Smooth muscle cell (in vitro differentiated cells): ENCODE data around the gene GALM. TPM values are rescaled to one million over a fixed set of nuclear protein-coding genes. Genes with fewer than 3 reads are reported as not detected.

Experiments
- DNase-seq: peaks from one replicate; lab custom pipeline; 2025; ENCODE audit not compliant: unreplicated experiment; lab: John Stamatoyannopoulos, UW
- H2AFZ ChIP-seq: fragments of 200-600 bp; sonication (generic); 2 replicates; pipeline ENCODE4 v1.6.0; 2016; ENCODE audit warnings: antibody characterized with exemption, low read depth, mild to moderate bottlenecking
- H3F3A ChIP-seq: fragments of 200-600 bp; sonication (generic); 2 replicates; pipeline ENCODE4 v1.6.0; 2017; ENCODE audit warnings: antibody characterized with exemption, low read depth
- H3K27ac ChIP-seq: fragments of 200-600 bp; sonication (generic); 2 replicates; pipeline ENCODE4 v1.5.1; 2016; ENCODE audit warnings: low read depth, mild to moderate bottlenecking
- H3K27me3 ChIP-seq: fragments of 200-600 bp; sonication (generic); 2 replicates; pipeline ENCODE4 v1.6.1; 2016; ENCODE audit warnings: low read depth, mild to moderate bottlenecking
- H3K36me3 ChIP-seq: fragments of 200-600 bp; sonication (generic); 2 replicates; pipeline ENCODE4 v1.5.1; 2016; ENCODE audit warnings: low read depth
- H3K4me1 ChIP-seq: fragments of 200-600 bp; sonication (generic); 2 replicates; pipeline ENCODE4 v1.5.1; 2016; ENCODE audit warnings: low read depth
- H3K4me2 ChIP-seq: fragments of 200-600 bp; sonication (generic); 2 replicates; pipeline ENCODE4 v1.6.0; 2016; ENCODE audit warnings: mild to moderate bottlenecking
- H3K4me3 ChIP-seq: fragments of 200-600 bp; sonication (generic); 2 replicates; pipeline ENCODE4 v1.5.1; 2016; ENCODE audit warnings: mild to moderate bottlenecking
- H3K79me2 ChIP-seq: fragments of 200-600 bp; sonication (generic); 2 replicates; pipeline ENCODE4 v1.6.0; 2016; ENCODE audit warnings: low read depth, mild to moderate bottlenecking
- H3K9ac ChIP-seq: fragments of 200-600 bp; sonication (generic); 2 replicates; pipeline ENCODE4 v1.6.0; 2016; ENCODE audit warnings: low read depth
- H3K9me3 ChIP-seq: fragments of 200-600 bp; sonication (generic); replicated peaks from 2 replicates; pipeline ENCODE4 v1.5.1; 2016; ENCODE audit warnings: low read depth
- H4K20me1 ChIP-seq: fragments of 200-600 bp; sonication (generic); 2 replicates; pipeline ENCODE4 v1.6.0; 2016; ENCODE audit warnings: low read depth
- WGBS: methylation state at CpG from one replicate; pipeline ENCODE4 v1.1.7; 2016; ENCODE audit warnings: low lambda C conversion rate; 5-methylcytosine and 5-hydroxymethylcytosine counted together
- polyA plus RNA-seq: library from polyadenylated mRNA; unstranded; fragments of >200 nt; fragmentation: Nextera tagmentation; extraction: Ambion mirVana; gene quantifications from 2 replicates; pipeline ENCODE4 v1.2.1, GENCODE V29; 2016
- total RNA-seq: library from RNA; depleted of rRNA; stranded (reverse); fragments of >200 nt; gene quantifications from 2 replicates; pipeline ENCODE4 v1.2.3, GENCODE V29; 2014
- TF ChIP-seq, protein P1 (sequence below): fragments of 200-600 bp; sonication (generic); IDR thresholded peaks from 2 replicates; pipeline ENCODE4 v1.5.1; 2017; ENCODE audit warnings: borderline replicate concordance, mild to moderate bottlenecking, antibody characterized with exemption; ENCODE audit not compliant: insufficient read depth, poor library complexity, severe bottlenecking

The GALM gene
- total and polyA plus RNA-seq, 2 experiments from 2014 or later: 13.1 to 18.9 TPM

DNA sequence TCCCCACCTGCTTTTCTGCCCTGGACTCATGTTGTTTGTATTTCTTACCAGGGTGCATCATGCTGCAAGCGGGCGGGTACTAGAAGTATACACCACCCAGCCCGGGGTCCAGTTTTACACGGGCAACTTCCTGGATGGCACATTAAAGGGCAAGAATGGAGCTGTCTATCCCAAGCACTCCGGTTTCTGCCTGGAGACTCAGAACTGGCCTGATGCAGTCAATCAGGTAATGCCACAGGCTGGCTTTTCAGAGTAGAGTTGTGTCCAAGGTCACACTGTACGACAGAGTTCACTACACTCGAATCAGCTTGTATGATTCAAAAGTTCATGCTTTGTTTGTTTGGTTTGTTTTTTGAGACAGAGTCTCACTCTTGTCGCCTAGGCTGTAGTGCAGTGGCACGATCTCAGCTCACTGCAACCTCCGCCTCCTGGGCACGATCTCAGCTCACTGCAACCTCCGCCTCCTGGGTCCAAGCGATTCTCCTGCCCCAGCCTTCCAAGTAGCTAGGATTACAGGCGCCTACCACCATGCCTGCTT is 65.8 kb downstream of the GALM start:
- Histone ChIP-seq H3K79me2 (no peaks in the 10 kb centered on the region), H3F3A (no peaks in the 10 kb centered on the region), H3K36me3 (no peaks in the 10 kb centered on the region), H3K4me3 (no peak overlapping the region), H3K9ac (no peak overlapping the region), H3K27me3 (no peaks in the 10 kb centered on the region), H3K4me2 (no peak overlapping the region), H3K4me1 (no peaks in the 10 kb centered on the region), H3K9me3 (no peaks in the 10 kb centered on the region), H2AFZ (no peak overlapping the region), H4K20me1 (no peaks in the 10 kb centered on the region), H3K27ac (no peak overlapping the region)
- WGBS: 94% methylated on average over 14 of the region's 14 CpGs
- DNase-seq: no peak
- TF ChIP-seq, protein P1, sequence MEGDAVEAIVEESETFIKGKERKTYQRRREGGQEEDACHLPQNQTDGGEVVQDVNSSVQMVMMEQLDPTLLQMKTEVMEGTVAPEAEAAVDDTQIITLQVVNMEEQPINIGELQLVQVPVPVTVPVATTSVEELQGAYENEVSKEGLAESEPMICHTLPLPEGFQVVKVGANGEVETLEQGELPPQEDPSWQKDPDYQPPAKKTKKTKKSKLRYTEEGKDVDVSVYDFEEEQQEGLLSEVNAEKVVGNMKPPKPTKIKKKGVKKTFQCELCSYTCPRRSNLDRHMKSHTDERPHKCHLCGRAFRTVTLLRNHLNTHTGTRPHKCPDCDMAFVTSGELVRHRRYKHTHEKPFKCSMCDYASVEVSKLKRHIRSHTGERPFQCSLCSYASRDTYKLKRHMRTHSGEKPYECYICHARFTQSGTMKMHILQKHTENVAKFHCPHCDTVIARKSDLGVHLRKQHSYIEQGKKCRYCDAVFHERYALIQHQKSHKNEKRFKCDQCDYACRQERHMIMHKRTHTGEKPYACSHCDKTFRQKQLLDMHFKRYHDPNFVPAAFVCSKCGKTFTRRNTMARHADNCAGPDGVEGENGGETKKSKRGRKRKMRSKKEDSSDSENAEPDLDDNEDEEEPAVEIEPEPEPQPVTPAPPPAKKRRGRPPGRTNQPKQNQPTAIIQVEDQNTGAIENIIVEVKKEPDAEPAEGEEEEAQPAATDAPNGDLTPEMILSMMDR: no peak

DNA sequence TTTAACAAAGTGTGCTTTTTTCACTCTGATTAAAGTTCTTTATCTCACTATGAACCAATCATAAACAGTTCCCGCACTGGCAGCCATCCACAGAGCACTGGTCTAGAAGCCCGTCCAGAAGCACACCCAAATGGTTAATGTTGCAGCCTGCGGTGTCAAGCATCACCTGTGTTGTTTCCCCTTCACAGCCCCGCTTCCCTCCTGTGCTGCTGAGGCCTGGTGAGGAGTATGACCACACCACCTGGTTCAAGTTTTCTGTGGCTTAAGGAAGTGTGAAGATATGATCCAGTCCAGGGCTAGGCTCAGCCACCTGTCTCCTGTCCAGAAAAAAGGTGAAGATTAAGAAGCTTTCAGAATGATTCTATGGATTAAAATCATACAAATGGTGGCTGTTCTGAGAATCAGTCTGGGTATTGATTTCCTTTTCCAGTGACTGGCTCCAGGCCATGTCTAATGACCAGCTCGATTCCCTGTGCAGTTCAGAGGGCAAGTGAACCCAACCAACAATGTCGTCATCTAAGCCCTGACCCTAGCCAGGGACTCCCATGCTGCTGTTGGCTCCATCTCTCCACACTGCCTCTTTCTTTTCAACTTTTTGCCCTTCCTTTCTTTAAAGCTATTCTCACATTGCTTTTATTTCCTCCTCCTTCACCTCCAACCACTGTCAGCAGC is 67.5 kb downstream of the GALM start:
- Histone ChIP-seq H3K4me3 (no peak overlapping the region), H3K9me3 (no peaks in the 10 kb centered on the region), H4K20me1 (no peaks in the 10 kb centered on the region), H3K4me1 (no peaks in the 10 kb centered on the region), H3F3A (no peaks in the 10 kb centered on the region), H2AFZ (no peak overlapping the region), H3K27ac (no peak overlapping the region), H3K4me2 (no peak overlapping the region), H3K27me3 (no peaks in the 10 kb centered on the region), H3K36me3 (no peaks in the 10 kb centered on the region), H3K79me2 (no peaks in the 10 kb centered on the region), H3K9ac (no peak overlapping the region)
- WGBS: 96% methylated on average over 6 of the region's 6 CpGs
- TF ChIP-seq, protein P1: no peak
- no peak for DNase-seq

DNA sequence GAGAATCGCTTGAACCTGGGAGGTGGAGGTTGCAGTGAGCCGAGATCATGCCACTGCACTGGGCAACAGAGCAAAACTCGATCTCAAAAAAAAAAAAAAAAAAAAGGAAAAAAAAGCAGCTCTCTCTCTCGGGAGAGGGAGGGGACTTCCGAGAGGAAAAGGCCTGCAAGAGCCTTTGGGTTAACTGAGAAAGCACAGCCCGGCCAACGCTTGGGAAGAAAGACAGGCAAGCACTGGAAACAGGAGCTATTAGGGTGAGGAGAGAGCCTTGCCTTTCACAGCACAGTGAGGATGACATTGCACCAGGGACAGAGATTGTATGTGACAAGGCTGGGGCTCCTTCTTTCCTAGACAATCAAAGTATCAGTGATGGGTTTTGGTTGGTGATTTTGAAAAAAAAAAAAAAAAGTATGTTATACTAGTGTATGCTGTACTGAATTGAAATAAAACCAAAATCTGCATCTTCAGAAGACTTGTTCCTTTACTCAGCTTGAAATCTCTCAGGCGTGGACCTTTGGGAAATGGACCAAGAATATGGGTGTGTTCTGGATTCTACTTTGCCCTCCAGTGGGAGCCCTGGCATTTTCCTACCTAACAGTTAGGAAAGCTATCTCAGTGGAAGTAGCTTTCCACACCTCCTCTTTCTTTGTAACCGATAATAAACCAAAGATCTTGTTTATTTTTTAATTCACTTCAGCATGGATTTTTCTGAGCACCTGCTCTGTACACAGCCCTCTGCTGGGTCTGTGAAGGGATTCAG is 68.6 kb downstream of the GALM start:
- no peaks in the 10 kb centered on the region for H3F3A ChIP-seq
- no peaks in the 10 kb centered on the region for H3K36me3 ChIP-seq
- no peaks in the 10 kb centered on the region for H3K4me1 ChIP-seq
- no peak overlapping the region for H2AFZ ChIP-seq
- no peaks in the 10 kb centered on the region for H4K20me1 ChIP-seq
- no peak overlapping the region for H3K9ac ChIP-seq
- 87% methylated on average over 8 of the region's 9 CpGs for WGBS
- H3K27ac ChIP-seq: no peak overlapping the region
- H3K4me3 ChIP-seq: no peak overlapping the region
- no peaks in the 10 kb centered on the region for H3K79me2 ChIP-seq
- TF ChIP-seq, protein P1: no peak
- no peak for DNase-seq
- no peaks in the 10 kb centered on the region for H3K9me3 ChIP-seq
- H3K27me3 ChIP-seq: no peaks in the 10 kb centered on the region
- H3K4me2 ChIP-seq: no peak overlapping the region
